IPS DF 19.7 (cell line): ENCODE measurements around the gene HUS1B.

Experiments used
- DNase-seq: peaks from one replicate; pipeline ENCODE4 v3.0.0-alpha.2; 2013; ENCODE audit warnings: low read depth, low spot score

HUS1B gene

DNA sequence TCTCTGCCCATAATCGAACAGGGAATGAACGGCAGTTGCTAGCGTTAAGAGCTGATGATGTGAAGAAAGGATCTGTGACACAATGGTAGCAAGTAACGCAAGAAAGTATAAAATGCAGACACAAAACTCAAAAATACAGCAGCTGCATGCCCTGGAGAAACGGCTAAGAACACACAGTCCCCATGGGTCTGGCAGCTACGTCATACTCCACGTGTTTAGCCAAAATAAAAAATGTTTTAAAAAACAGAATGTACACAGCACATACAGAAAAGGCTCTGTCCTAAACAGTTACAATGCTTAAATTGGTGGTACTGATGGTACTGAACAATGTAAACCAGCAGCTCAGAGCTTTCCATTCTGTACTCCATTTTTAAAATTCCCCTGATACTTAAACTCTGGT, 34.4 kb downstream of the HUS1B start:
- no peak for DNase-seq

DNA sequence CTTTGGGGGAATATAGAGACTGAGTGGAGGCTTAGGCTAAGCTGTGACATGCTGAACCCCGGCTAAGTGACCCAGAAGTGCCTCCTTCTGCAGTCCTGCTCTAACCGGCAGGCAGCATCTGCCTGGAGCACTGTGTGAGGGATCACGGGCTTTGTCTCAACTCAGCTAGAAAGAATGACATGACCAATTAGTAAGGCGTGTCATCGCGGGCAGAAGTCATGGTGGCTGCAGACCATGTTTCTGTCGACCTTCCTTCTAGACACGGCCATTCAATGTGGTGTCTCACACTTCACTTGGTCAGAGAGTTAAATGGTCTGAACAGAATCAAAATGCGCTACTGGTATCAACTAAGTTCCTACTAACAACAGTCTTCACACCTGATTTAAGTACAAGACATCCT, 35.0 kb downstream of the HUS1B start:
- DNase-seq: no peak

DNA sequence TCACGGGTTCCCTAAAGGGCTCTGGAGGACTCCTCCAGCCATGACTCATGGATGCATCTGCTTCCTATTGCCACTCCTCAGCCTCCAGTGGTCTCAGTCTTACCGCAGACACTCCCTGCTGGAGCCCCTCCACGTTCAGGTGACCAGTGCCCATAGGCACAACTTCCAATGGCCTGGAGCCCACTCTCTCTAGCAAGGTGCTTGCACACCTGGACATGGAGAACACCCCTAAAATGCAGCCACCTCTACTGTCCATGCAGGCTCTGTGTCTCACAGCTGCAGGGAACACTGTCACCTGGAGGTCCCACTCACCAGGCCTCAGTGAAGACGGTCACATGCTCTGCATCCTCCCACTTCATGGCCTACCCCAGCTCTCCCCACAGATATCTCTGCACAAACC, 36.0 kb downstream of the HUS1B start:
- DNase-seq: no peak

DNA sequence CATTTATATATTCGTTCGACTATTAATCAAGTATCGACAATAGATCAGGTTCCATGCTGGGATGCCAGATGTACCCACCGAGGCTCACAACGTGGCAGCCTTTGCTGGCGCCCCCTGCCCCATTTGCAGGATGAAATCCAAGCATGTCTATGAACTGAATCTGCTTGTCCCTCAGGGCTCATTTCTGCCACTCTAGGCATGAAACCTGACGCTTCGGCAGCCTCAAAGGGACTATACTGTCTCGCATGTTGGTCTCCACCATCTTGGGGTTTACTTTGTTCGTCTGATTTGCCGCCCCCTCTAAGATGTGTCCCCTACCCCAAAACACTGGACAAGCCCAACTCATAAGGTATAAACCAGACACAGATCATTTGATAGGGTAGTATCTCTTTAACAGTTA, 36.7 kb downstream of the HUS1B start:
- no peak for DNase-seq

GRCh38 chr6:617456-618100, 39.3 kb downstream of the HUS1B start:
- DNase-seq: no peak

GRCh38 chr6:613981-614380, 42.9 kb downstream of the HUS1B start:
- no peak for DNase-seq

DNA sequence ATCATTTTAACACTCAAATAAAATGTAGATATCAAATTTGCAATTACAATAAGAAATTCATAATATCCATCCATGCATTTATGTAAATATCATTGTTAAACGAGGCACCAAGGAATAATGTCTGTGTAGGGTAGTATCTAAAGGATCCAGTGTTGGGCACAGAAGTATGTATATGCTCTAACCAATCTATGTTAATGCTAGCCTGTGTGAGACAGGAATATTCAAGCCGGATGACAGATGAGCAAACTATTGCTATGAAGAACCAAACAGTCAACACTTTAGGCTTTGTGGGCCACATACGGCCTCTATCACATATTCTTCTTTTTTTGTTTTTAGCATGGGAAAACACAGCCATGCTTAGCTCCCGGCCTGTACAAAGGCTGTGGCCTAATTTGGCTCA, 45.0 kb downstream of the HUS1B start:
- no peak for DNase-seq

GRCh38 chr6:610882-611281, 46.0 kb downstream of the HUS1B start:
- DNase-seq: no peak

- no peak for DNase-seq
These were observed 47.0 kb downstream of the HUS1B start for GRCh38 chr6:609905-610304.

GRCh38 chr6:606829-607379, 50.0 kb downstream of the HUS1B start:
- no peak for DNase-seq
